NCI-H1417 treated with DMSO at 0.1 percent for 48 hours (cell line): ENCODE results near the gene MPDU1.
A peak's percentile ranks its signal among the peaks of the same experiment; 100 is the strongest.

ENCODE experiments used
- DNase-seq: peaks from one replicate; lab custom pipeline; 2025; lab: John Stamatoyannopoulos, UW

The MPDU1 gene

GRCh38 chr17:7583253-7584109 is at the start of gene MPDU1:
MPDU1 (plus strand) TSS chr17:7583852; CDS start chr17:7583863, 11 bp downstream.
- peak; percentile 87 for DNase-seq

- no peak for DNase-seq
These were observed 45.6 kb upstream of the MPDU1 start for GRCh38 chr17:7538050-7538449.

GRCh38 chr17:7538891-7539545 is 44.6 kb upstream of the MPDU1 start:
- DNase-seq = no peak

- no peak for DNase-seq
These were observed 42.5 kb upstream of the MPDU1 start for GRCh38 chr17:7541074-7541621.

- no peak for DNase-seq
These were observed 38.7 kb upstream of the MPDU1 start for GRCh38 chr17:7544911-7545310.

- no peak for DNase-seq
These were observed 34.9 kb upstream of the MPDU1 start, which contains the start of gene TNFSF12 for GRCh38 chr17:7548585-7549400. TNFSF12 (plus strand) TSS chr17:7549058; CDS start chr17:7549154, 96 bp downstream.

GRCh38 chr17:7549401-7550055 is 34.1 kb upstream of the MPDU1 start:
- no peak for DNase-seq

- DNase-seq = no peak
These were observed 33.3 kb upstream of the MPDU1 start for GRCh38 chr17:7550344-7550743.

- no peak for DNase-seq
These were observed 32.3 kb upstream of the MPDU1 start for GRCh38 chr17:7551396-7551795.

- DNase-seq = no peak
These were observed 31.0 kb upstream of the MPDU1 start for GRCh38 chr17:7552621-7553051.

GRCh38 chr17:7553356-7553755 is 30.3 kb upstream of the MPDU1 start:
- DNase-seq = no peak

GRCh38 chr17:7555320-7555948 is 28.2 kb upstream of the MPDU1 start:
- DNase-seq = no peak

GRCh38 chr17:7556627-7557026 is 27.0 kb upstream of the MPDU1 start:
- no peak for DNase-seq

GRCh38 chr17:7557147-7557764 is 26.4 kb upstream of the MPDU1 start:
- DNase-seq = no peak

- DNase-seq = no peak
These were observed 25.7 kb upstream of the MPDU1 start for GRCh38 chr17:7557775-7558543.

- DNase-seq = no peak
These were observed 24.9 kb upstream of the MPDU1 start, which contains the start of gene TNFSF13 for GRCh38 chr17:7558544-7559319. TNFSF13 (plus strand) TSS chr17:7558750; CDS start chr17:7559040, 290 bp downstream.

- DNase-seq = no peak
These were observed 24.1 kb upstream of the MPDU1 start for GRCh38 chr17:7559320-7560171.
